ENCODE data around the gene ENTR1.

ENTR1 gene

DNA sequence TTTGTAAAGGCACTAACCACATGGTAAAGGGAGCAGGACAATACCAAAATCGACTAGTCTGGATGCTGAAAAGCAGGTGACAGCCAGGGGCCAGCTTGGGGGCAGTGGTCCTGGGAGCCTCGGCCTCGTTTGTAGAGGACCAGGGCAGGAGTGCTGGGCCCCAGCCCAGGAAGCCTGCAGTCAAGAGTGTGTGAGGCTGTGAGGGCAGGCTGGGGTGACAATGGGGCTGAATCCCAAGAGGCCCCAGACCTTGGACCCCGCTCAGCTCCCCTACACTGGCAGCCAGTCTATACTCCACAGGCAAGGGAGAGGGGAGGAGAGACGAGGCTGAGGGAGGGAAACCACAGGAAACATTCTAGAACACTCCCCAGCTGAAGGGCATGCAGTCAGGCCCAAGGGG lies 31.9 kb upstream of the ENTR1 start:
- Mint-ChIP-seq H3K27ac (no peak overlapping the region), H3K36me3 (ENCODE audit: low read depth) (peaks cover 30% of the 10 kb centered on the region)

GRCh38 chr9:136441681-136442245 lies 31.3 kb upstream of the ENTR1 start:
- H3K4me3 Mint-ChIP-seq, result no peak overlapping the region
- peaks cover 26% of the 10 kb centered on the region for H3K36me3 Mint-ChIP-seq (ENCODE audit: low read depth)
- no peaks in the 10 kb centered on the region for H3K27me3 Mint-ChIP-seq
- H3K9me3 Mint-ChIP-seq, result no peaks in the 10 kb centered on the region
- H3K4me1 Mint-ChIP-seq (ENCODE audit: low read depth), result peaks cover 17% of the 10 kb centered on the region
- H3K27ac Mint-ChIP-seq, result no peak overlapping the region

More for the DNA sequence above, 31.9 kb upstream of the ENTR1 start:
- H3K4me1 Mint-ChIP-seq (ENCODE audit: low read depth), result peaks cover 12% of the 10 kb centered on the region
- no peaks in the 10 kb centered on the region for H3K9me3 Mint-ChIP-seq
- no peaks in the 10 kb centered on the region for H3K27me3 Mint-ChIP-seq
- no peak overlapping the region for H3K4me3 Mint-ChIP-seq

DNA sequence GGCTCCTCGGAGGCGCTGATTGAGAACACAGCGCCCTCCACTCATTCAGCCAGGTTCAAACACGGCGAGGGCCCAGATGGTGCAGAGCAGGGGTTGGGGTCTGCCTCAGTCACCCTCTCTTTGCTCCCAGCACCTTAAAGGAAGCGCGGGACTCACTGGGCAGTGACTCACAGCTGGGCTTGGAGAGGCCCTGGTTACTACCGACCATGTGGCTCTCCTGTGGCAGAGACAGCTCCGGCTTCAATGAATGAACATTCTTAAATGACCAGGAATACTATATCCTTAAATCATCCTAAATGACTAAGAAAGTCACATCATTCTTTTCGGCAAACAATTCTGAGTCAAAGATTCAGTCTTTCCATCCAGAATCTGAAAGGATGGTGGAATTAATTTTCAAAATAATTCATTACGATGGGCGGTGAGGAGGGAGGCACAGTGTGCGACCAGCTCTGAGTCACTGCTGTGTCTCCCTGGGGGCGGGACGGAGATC lies 30.8 kb upstream of the ENTR1 start:
- H3K27me3 Mint-ChIP-seq, result no peaks in the 10 kb centered on the region
- no peaks in the 10 kb centered on the region for H3K9me3 Mint-ChIP-seq
- no peak overlapping the region for H3K4me3 Mint-ChIP-seq
- peaks cover 22% of the 10 kb centered on the region for H3K4me1 Mint-ChIP-seq (ENCODE audit: low read depth)
- H3K27ac Mint-ChIP-seq, result no peak overlapping the region
- peaks cover 21% of the 10 kb centered on the region for H3K36me3 Mint-ChIP-seq (ENCODE audit: low read depth)

DNA sequence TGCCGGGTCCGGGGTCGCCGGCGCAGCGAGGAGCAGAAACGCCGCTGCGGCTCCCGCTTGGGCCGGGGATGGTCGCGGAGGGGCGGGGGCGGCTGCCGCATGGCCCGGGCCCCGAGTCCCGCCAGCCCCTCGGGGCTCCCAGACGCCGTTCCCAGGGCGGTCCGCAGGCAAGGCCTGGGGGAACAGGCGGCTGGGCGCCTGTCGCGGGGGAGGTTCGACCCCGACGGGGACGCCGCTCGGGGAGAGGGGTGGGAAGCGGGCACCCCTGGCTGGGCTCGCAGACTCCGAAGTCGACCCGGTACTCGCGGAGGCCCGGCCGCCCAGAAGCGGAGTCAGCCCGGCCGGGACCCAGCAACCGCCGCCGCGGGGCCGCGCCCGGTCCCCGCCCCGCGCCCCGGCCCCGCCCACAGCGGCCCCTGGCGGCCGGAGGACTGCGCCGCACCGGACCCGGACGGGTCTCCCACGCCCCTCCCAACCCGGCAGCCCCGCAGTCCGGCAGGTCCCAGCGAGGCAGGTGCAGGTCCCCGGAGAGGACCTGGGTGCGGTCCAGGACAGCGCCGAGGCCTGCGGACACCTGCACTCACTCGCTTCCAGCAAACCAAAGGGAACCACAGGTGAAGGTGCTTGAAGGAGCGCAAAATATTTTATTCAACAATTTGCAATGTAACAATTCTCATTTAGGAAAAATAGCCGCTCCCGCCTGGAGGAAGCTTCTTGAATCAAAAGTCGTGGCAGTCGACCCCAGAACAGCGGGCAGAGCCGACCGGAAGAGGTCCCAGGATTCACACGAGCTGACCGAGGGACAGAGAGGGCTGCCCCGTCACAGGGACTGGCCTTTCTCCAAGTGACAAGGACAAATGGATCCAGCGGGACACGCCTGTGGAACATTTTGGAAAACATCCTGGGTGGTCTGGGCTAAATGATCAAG lies 29.3 kb upstream of the ENTR1 start, which contains the start of gene INPP5E:
TSS of gene INPP5E (minus strand) at position 365 of the 928 bp plus-strand sequence. CDS start 426 bp downstream, outside the sequence.
- H3K9me3 Mint-ChIP-seq, result no peaks in the 10 kb centered on the region
- H3K27ac Mint-ChIP-seq, result no peak within 1 kb of the TSS

DNA sequence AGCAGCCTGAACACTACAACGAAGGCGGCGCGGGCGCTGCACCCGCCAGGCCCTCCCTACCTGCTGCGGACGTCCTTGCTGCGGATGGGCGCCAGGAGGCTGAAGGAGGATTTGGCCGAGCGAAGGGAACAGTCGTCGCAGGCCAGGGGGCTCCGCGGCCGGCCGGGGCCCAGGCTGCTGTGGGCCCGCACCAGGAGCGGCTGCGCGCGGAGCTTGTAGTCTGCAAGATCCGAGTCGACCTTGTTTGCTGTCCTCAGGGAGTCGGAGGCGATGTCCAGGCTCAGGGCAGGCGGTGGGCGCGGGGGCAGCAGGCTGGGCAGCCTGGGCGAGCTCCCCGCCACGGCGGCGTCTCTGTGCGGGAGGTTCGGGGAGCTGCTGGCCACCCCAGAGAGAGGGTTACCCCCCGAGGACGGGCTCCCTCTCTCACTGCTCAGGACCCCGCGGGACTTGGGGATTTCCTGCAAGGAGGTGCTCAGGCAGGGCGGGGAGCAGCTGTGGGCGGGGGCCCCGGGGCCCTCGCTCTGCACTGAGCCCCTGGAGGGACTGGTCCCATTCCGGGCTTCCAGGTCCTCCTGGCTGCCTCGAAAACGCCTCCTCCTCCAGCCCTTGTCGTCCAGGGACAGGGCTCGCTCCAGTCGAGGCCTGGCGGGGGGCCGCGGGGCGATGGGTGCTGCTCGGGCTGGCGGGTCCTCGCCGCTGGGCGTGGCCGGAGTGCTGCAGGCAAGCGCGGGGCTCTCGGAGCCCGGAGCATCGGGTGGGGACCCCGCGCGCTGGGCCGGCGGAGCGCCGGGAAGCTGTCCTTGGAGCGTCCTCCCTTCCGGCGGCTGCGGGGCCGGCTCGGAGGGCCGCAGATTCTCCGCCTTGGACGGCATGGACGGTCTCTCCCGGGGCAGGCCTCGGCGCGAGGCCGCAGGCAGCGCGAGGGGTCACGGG lies 28.4 kb upstream of the ENTR1 start:
- Mint-ChIP-seq H3K9me3 (no peaks in the 10 kb centered on the region), H3K4me1 (ENCODE audit: low read depth) (peaks cover 27% of the 10 kb centered on the region), H3K4me3 (peak overlapping the region; percentile 84), H3K36me3 (ENCODE audit: low read depth) (peaks cover 12% of the 10 kb centered on the region), H3K27ac (peak overlapping the region; percentile 67), H3K27me3 (no peaks in the 10 kb centered on the region)

More for the DNA sequence above, 29.3 kb upstream of the ENTR1 start, which contains the start of gene INPP5E:
- Mint-ChIP-seq H3K36me3 (ENCODE audit: low read depth) (peaks cover 17% of the 10 kb centered on the region), H3K4me3 (peak within 1 kb of the TSS; percentile 84), H3K27me3 (no peaks in the 10 kb centered on the region), H3K4me1 (ENCODE audit: low read depth) (peaks cover 27% of the 10 kb centered on the region)

DNA sequence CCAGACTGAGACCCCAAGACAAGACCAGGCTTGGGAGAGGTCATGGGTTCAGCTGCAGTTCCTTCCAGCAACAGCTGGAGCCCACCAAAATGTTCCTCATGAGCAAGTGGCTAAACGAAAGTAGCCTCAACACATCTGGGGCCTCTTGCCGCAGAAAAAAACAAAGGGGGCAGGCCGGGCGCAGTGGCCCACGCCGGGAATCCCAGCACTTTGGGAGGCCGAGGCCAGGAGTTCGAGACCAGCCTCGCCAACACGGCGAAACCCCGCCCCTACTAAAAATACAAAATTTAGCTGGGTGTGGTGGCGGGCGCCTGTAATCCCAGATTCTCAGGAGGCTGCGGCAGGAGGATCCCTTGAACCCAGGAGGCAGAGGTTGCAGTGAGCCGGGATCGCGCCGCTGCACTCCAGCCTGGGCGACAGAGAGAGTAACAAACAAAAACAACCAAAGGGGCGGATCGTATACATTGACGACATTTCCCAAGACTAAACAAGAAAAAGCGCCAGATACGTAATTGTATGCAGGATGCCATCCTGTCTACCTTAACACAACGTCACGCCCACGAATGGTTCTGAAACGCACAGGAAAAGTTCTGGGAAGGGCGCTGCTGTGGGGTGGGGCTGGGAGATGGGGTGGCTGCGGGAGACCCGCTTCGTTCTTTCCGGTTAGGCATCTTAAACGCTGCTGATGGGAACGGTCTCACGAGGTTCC lies 27.6 kb upstream of the ENTR1 start:
- Mint-ChIP-seq H3K4me3 (peak overlapping the region; percentile 84), H3K36me3 (ENCODE audit: low read depth) (peaks cover 8% of the 10 kb centered on the region), H3K9me3 (no peaks in the 10 kb centered on the region), H3K27ac (peak overlapping the region; percentile 67), H3K27me3 (no peaks in the 10 kb centered on the region), H3K4me1 (ENCODE audit: low read depth) (peaks cover 27% of the 10 kb centered on the region)

GRCh38 chr9:136437430-136437829 lies 27.0 kb upstream of the ENTR1 start:
- H3K36me3 Mint-ChIP-seq (ENCODE audit: low read depth), result peaks cover 8% of the 10 kb centered on the region
- no peaks in the 10 kb centered on the region for H3K27me3 Mint-ChIP-seq
- peak overlapping the region; percentile 84 for H3K4me3 Mint-ChIP-seq
- no peak overlapping the region for H3K27ac Mint-ChIP-seq
- H3K9me3 Mint-ChIP-seq, result no peaks in the 10 kb centered on the region
- H3K4me1 Mint-ChIP-seq (ENCODE audit: low read depth), result peaks cover 27% of the 10 kb centered on the region

- Mint-ChIP-seq H3K9me3 (no peaks in the 10 kb centered on the region), H3K27me3 (no peaks in the 10 kb centered on the region), H3K4me3 (peak overlapping the region; percentile 84), H3K4me1 (ENCODE audit: low read depth) (peaks cover 27% of the 10 kb centered on the region), H3K27ac (no peak overlapping the region), H3K36me3 (ENCODE audit: low read depth) (peaks cover 3% of the 10 kb centered on the region)
These were observed 25.7 kb upstream of the ENTR1 start for GRCh38 chr9:136436055-136436634.

DNA sequence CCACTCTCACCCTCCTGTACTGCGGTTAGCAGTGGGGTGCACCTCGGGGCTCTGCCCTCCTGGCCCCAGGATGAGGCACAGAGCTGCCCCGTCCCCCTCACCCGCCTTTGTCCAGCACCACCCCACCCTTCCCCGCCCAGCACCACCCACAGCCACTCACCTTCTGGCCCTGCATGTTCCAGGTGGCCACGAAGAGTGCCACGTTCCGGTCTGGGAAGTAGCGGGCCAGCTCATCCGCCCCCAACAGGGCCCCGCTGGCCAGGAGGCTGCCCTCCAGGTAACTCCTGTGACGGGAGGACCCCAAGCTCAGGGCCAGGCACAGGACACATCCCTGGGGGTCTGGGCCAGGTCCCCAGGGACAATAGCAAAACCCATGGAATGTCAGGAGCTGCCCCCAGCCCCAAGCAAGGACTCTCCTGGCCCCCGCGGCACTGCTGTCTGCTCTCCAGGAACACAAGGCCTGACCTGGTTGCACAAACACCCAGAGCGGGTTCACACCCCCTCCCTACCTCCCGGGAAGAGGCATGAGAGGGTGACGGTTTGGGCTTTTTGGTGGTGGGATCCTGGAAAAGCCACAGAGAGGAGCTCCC lies 24.3 kb upstream of the ENTR1 start:
- peaks cover 27% of the 10 kb centered on the region for H3K4me1 Mint-ChIP-seq (ENCODE audit: low read depth)
- no peak overlapping the region for H3K27ac Mint-ChIP-seq
- no peaks in the 10 kb centered on the region for H3K9me3 Mint-ChIP-seq
- peaks cover 3% of the 10 kb centered on the region for H3K36me3 Mint-ChIP-seq (ENCODE audit: low read depth)
- H3K4me3 Mint-ChIP-seq, result no peak overlapping the region
- no peaks in the 10 kb centered on the region for H3K27me3 Mint-ChIP-seq

DNA sequence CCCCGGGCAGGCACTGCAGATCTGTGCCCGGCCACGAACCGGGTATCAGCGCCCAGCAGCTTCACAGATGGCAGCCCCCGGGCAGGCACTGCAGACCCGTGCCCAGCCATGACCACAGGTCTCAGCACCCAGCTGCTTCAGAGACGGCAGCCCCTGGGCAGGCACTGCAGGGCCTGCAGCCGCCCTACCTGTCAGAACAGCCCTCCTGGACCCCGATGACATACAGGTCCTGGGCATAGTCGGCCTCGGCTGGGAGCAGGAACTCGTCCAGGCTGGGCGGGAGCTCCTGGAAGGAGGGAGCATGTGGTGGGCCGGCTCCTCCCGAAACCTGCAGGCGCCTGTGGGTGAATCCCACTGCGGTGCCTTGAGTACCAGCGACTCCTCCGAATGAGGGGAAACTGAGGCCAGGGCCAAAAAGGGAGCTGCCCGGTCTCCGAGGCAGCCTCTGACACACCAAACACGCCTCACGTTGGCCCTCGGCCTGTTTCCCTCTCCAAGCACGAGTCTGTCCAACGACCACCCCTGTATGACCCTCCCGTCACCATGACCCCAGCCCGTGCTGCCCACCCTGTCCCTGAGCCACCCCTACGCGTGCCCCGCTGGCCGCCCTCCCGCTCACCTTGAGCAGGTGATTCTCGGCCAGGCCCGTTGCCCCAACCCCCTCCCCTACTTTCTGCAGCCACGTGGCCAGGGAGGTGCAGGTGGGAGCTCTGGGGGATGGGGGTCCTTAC lies 23.6 kb upstream of the ENTR1 start:
- Mint-ChIP-seq H3K9me3 (no peaks in the 10 kb centered on the region), H3K27me3 (no peaks in the 10 kb centered on the region), H3K4me1 (ENCODE audit: low read depth) (peaks cover 27% of the 10 kb centered on the region), H3K4me3 (no peak overlapping the region), H3K36me3 (ENCODE audit: low read depth) (peaks cover 3% of the 10 kb centered on the region), H3K27ac (no peak overlapping the region)

DNA sequence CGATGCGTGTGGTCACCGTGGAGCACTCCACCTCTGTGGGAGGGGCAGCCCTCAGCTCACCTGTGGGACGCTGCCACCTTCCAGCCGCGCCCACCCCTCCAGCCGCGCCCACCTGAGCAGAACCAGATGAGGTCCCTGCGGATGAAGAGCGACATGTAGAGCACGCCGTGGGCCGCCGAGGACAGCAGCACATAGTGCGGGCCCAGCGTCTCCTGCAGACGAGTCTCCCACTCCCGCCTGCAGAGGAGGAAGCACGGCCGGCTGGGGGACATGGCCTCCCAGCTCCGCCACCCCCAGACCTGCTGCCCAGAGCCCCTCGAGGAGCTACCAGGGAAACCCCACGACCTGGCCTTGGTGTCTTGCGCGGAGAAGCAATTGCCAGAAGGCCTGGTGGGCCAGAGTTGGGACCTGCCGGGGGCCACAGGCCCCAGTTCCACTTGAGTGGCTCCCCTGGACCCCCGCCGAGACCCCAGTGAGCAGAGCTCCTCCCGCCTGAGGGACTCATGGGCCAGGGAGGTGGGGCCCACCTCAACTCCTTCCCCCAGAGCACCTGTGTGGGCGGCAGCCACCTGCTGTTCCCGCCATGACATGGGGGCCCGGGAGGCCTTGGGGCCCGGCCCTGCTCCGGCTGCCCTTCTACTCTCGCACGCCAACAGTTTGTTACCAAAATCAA lies 22.8 kb upstream of the ENTR1 start:
- H3K36me3 Mint-ChIP-seq (ENCODE audit: low read depth), result peaks cover 11% of the 10 kb centered on the region
- no peaks in the 10 kb centered on the region for H3K27me3 Mint-ChIP-seq
- no peak overlapping the region for H3K4me3 Mint-ChIP-seq
- peaks cover 24% of the 10 kb centered on the region for H3K4me1 Mint-ChIP-seq (ENCODE audit: low read depth)
- H3K9me3 Mint-ChIP-seq, result no peaks in the 10 kb centered on the region
- no peak overlapping the region for H3K27ac Mint-ChIP-seq

GRCh38 chr9:136432591-136432990 lies 22.2 kb upstream of the ENTR1 start:
- H3K36me3 Mint-ChIP-seq (ENCODE audit: low read depth), result peaks cover 12% of the 10 kb centered on the region

More at GRCh38 chr9:136432591-136432990, 22.2 kb upstream of the ENTR1 start:
- Mint-ChIP-seq H3K4me3 (no peak overlapping the region), H3K4me1 (ENCODE audit: low read depth) (peaks cover 18% of the 10 kb centered on the region), H3K9me3 (no peaks in the 10 kb centered on the region), H3K27ac (no peak overlapping the region), H3K27me3 (no peaks in the 10 kb centered on the region)
